Endothelial cell of umbilical vein (primary cell): ENCODE data around the gene XRN2.

ENCODE experiments used
- CTCF ChIP-seq, 2 donors: IDR thresholded peaks; 1 replicate in 1 of 2; 2 replicates in 1 of 2; pipeline ENCODE4 v1.5.1; 2011; ENCODE audit warnings: low read length in 2 of 2, mild to moderate bottlenecking in 2 of 2, moderate library complexity in 2 of 2, control low read depth in 1 of 2, inconsistent platforms in 1 of 2, low read depth in 1 of 2; ENCODE audit not compliant: insufficient read depth in 1 of 2; ENCODE audit errors: extremely low read depth in 1 of 2
- EZH2 ChIP-seq: IDR thresholded peaks from 2 replicates; pipeline ENCODE4 v1.6.1; 2012; ENCODE audit warnings: borderline replicate concordance, low read depth, mild to moderate bottlenecking, moderate library complexity, low read length, inconsistent platforms; ENCODE audit not compliant: severe bottlenecking
- GATA2 ChIP-seq: IDR thresholded peaks from 2 replicates; pipeline ENCODE4 v1.7.0; 2011; ENCODE audit warnings: low read depth, mild to moderate bottlenecking, moderate library complexity, mixed read lengths, low read length; ENCODE audit not compliant: insufficient read length, insufficient read depth
- MYC ChIP-seq: IDR thresholded peaks from one replicate; pipeline ENCODE4 v1.6.1; 2011; ENCODE audit warnings: mild to moderate bottlenecking, low read depth, low read length
- POLR2A ChIP-seq: IDR thresholded peaks from 2 replicates; pipeline ENCODE4 v1.6.1; 2012; ENCODE audit warnings: low read depth, mild to moderate bottlenecking, control low read depth, low read length
- TF ChIP-seq, protein P1 (sequence below): IDR thresholded peaks from 2 replicates; pipeline ENCODE4 v1.6.1; 2011; ENCODE audit not compliant: insufficient read depth, insufficient read length

GRCh38 chr20:21353236-21353635, 50.1 kb downstream of the XRN2 start:
- TF ChIP-seq, protein P1, sequence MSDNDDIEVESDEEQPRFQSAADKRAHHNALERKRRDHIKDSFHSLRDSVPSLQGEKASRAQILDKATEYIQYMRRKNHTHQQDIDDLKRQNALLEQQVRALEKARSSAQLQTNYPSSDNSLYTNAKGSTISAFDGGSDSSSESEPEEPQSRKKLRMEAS: no peak
- TF ChIP-seq CTCF (IDR thresholded peaks at IDR 0.05; ENCODE audit: extremely low read depth in 1 of 2, insufficient read depth in 1 of 2, low read depth in 1 of 2, low read length in 2 of 2): no peak
- no peak for TF ChIP-seq POLR2A
- no peak for TF ChIP-seq MYC
- no peak for TF ChIP-seq GATA2
- TF ChIP-seq EZH2: no peak
